Neural progenitor cell (in vitro differentiated cells): ENCODE data around the gene VMO1. TPM values are rescaled to one million over a fixed set of nuclear protein-coding genes. Genes with fewer than 3 reads are reported as not detected.
"Not testable (repeated sequence)": the region's sequence is repeated elsewhere in the genome, so short reads cannot be mapped to it uniquely, and the experiment has no call there.

Experiments
- DNase-seq: peaks from one replicate; pipeline ENCODE4 v3.0.0-alpha.2; 2016; ENCODE audit warnings: low spot score
- H2AFZ ChIP-seq: fragments of 200-600 bp; sonication (generic); replicated peaks from 2 replicates; pipeline ENCODE4 v1.6.1; 2016; ENCODE audit warnings: antibody characterized with exemption
- H3F3A ChIP-seq: fragments of 200-600 bp; sonication (generic); 2 replicates; pipeline ENCODE4 v1.6.1; 2016; ENCODE audit warnings: antibody characterized with exemption, low read depth
- H3K27ac ChIP-seq: fragments of 200-600 bp; sonication (generic); 2 replicates; pipeline ENCODE4 v1.5.1; 2016; ENCODE audit warnings: mild to moderate bottlenecking
- H3K27me3 ChIP-seq: fragments of 200-600 bp; sonication (generic); 2 replicates; pipeline ENCODE4 v1.6.1; 2016; ENCODE audit warnings: mild to moderate bottlenecking, moderate library complexity
- H3K36me3 ChIP-seq: fragments of 200-600 bp; sonication (generic); 2 replicates; pipeline ENCODE4 v1.5.1; 2016
- H3K4me1 ChIP-seq: fragments of 200-600 bp; sonication (generic); 2 replicates; pipeline ENCODE4 v1.6.1; 2016; ENCODE audit warnings: mixed run types
- H3K4me2 ChIP-seq: fragments of 200-600 bp; sonication (generic); 2 replicates; pipeline ENCODE4 v1.6.1; 2016
- H3K4me3 ChIP-seq: fragments of 200-600 bp; sonication (generic); 2 replicates; pipeline ENCODE4 v1.5.1; 2016
- H3K79me2 ChIP-seq: fragments of 200-600 bp; sonication (generic); 2 replicates; pipeline ENCODE4 v1.6.1; 2016; ENCODE audit warnings: low read depth
- H3K9ac ChIP-seq: fragments of 200-600 bp; sonication (generic); 2 replicates; pipeline ENCODE4 v1.6.1; 2016
- H3K9me3 ChIP-seq: fragments of 200-600 bp; sonication (generic); 2 replicates; pipeline ENCODE4 v1.5.1; 2016; ENCODE audit warnings: low read depth
- H4K20me1 ChIP-seq: fragments of 200-600 bp; sonication (generic); 2 replicates; pipeline ENCODE4 v1.6.1; 2016; ENCODE audit warnings: low read depth
- H3K27ac Mint-ChIP-seq: 3 replicates; pipeline ENCODE4 v1.8.0; 2021; ENCODE audit warnings: mixed read lengths
- H3K27me3 Mint-ChIP-seq: 2 replicates; pipeline ENCODE4 v1.8.0; 2022; ENCODE audit warnings: low read depth, mild to moderate bottlenecking, inconsistent platforms, moderate library complexity, mixed read lengths; ENCODE audit not compliant: insufficient read depth
- H3K36me3 Mint-ChIP-seq: 3 replicates; pipeline ENCODE4 v1.8.0; 2021; ENCODE audit warnings: mixed read lengths
- H3K4me1 Mint-ChIP-seq: 3 replicates; pipeline ENCODE4 v1.8.0; 2021; ENCODE audit warnings: mixed read lengths
- H3K4me3 Mint-ChIP-seq: 3 replicates; pipeline ENCODE4 v1.8.0; 2021; ENCODE audit warnings: mild to moderate bottlenecking, moderate library complexity, mixed read lengths
- H3K9me3 Mint-ChIP-seq: 3 replicates; pipeline ENCODE4 v1.8.0; 2020; ENCODE audit warnings: mixed read lengths
- CTCF ChIP-seq: fragments of 200-600 bp; sonication (generic); IDR thresholded peaks from 2 replicates; pipeline ENCODE4 v1.5.1; 2017; ENCODE audit warnings: antibody characterized with exemption, mild to moderate bottlenecking
- EZH2 ChIP-seq: fragments of 200-600 bp; sonication (generic); IDR thresholded peaks from 2 replicates; pipeline ENCODE4 v1.6.1; 2017; ENCODE audit warnings: antibody characterized with exemption, mild to moderate bottlenecking, moderate library complexity
- EZH2phosphoT487 ChIP-seq: fragments of 200-600 bp; sonication (generic); IDR thresholded peaks from 2 replicates; pipeline ENCODE4 v1.6.1; 2017; ENCODE audit warnings: antibody characterized with exemption
- total RNA-seq: library from RNA; depleted of rRNA; stranded (reverse); fragments of >200 nt; gene quantifications from 2 replicates; pipeline ENCODE4 v1.2.3, GENCODE V29; 2015; ENCODE audit warnings: low replicate concordance

VMO1 gene
- total RNA-seq, 1 donor from 2014 or later, result not detected

- Mint-ChIP-seq H3K36me3 (peaks cover 5% of the 10 kb centered on the region), H3K4me3 (peak within 1 kb of the TSS; percentile 94), H3K27me3 (peaks cover 12% of the 10 kb centered on the region), H3K27ac (peak within 1 kb of the TSS; percentile 91), H3K9me3 (no peaks in the 10 kb centered on the region), H3K4me1 (peaks cover 23% of the 10 kb centered on the region)
- H3K4me1 ChIP-seq, result peaks cover 9% of the 10 kb centered on the region
- TF ChIP-seq EZH2phosphoT487 (no peak), EZH2 (no peak), CTCF (no peak)
- H3K9me3 ChIP-seq, result no peaks in the 10 kb centered on the region
- peak within 1 kb of the TSS; percentile 93 for H3K4me2 ChIP-seq
- no peaks in the 10 kb centered on the region for H3K27me3 ChIP-seq
- peak within 1 kb of the TSS; percentile 10 for H3K9ac ChIP-seq
- no peak within 1 kb of the TSS for H3K27ac ChIP-seq
- peaks cover 40% of the 10 kb centered on the region for H3K79me2 ChIP-seq
- DNase-seq, result peak; percentile 95
- peaks cover 5% of the 10 kb centered on the region for H3F3A ChIP-seq
- H2AFZ ChIP-seq, result peak within 1 kb of the TSS; percentile 95
- H3K36me3 ChIP-seq, result no peaks in the 10 kb centered on the region
- H3K4me3 ChIP-seq, result peak within 1 kb of the TSS; percentile 90
- peaks cover 30% of the 10 kb centered on the region for H4K20me1 ChIP-seq
Measured at GRCh38 chr17:4833178-4833940, 47.2 kb upstream of the VMO1 start, which contains the start of gene MINK1. TSS of gene MINK1 (plus strand) at chr17:4833340. CDS start at chr17:4833584, 244 bp downstream.

GRCh38 chr17:4832829-4833177 lies 46.6 kb upstream of the VMO1 start:
- H4K20me1 ChIP-seq, result peaks cover 29% of the 10 kb centered on the region
- H3K27ac Mint-ChIP-seq, result peak overlapping the region; percentile 91
- H3F3A ChIP-seq, H3K9me3 Mint-ChIP-seq, H3K9ac ChIP-seq, H3K36me3 Mint-ChIP-seq, H3K27me3 Mint-ChIP-seq, DNase-seq, H3K4me1 ChIP-seq, H3K27ac ChIP-seq, H3K9me3 ChIP-seq, H3K36me3 ChIP-seq, H3K27me3 ChIP-seq: not testable (repeated sequence)
- peak overlapping the region; percentile 90 for H3K4me3 ChIP-seq
- peaks cover 39% of the 10 kb centered on the region for H3K79me2 ChIP-seq
- peak overlapping the region; percentile 94 for H3K4me3 Mint-ChIP-seq
- peak overlapping the region; percentile 93 for H3K4me2 ChIP-seq
- H2AFZ ChIP-seq, result peak overlapping the region; percentile 95
- peaks cover 22% of the 10 kb centered on the region for H3K4me1 Mint-ChIP-seq

GRCh38 chr17:4827399-4827798 lies 41.2 kb upstream of the VMO1 start:
- DNase-seq, result peak; percentile 16
- Histone ChIP-seq H3K4me3 (no peak overlapping the region), H3K9ac (no peak overlapping the region), H3K27ac (no peak overlapping the region), H4K20me1 (no peaks in the 10 kb centered on the region), H3K4me1 (no peaks in the 10 kb centered on the region), H3K79me2 (no peaks in the 10 kb centered on the region), H3K4me2 (no peak overlapping the region), H3K9me3 (no peaks in the 10 kb centered on the region), H3K36me3 (no peaks in the 10 kb centered on the region), H3K27me3 (no peaks in the 10 kb centered on the region), H2AFZ (no peak overlapping the region), H3F3A (peaks cover 6% of the 10 kb centered on the region)
- Mint-ChIP-seq H3K9me3 (no peaks in the 10 kb centered on the region), H3K36me3 (no peaks in the 10 kb centered on the region), H3K27ac (no peak overlapping the region), H3K27me3 (peaks cover 3% of the 10 kb centered on the region), H3K4me1 (peaks cover 3% of the 10 kb centered on the region), H3K4me3 (no peak overlapping the region)
- TF ChIP-seq EZH2 (no peak), EZH2phosphoT487 (no peak), CTCF (no peak)

- H3K27me3 Mint-ChIP-seq, result no peaks in the 10 kb centered on the region
- no peak overlapping the region for H3K4me3 ChIP-seq
- no peak overlapping the region for H3K9ac ChIP-seq
- no peaks in the 10 kb centered on the region for H3K27me3 ChIP-seq
- no peak overlapping the region for H3K27ac Mint-ChIP-seq
- H2AFZ ChIP-seq, result no peak overlapping the region
- no peak for DNase-seq
- no peaks in the 10 kb centered on the region for H4K20me1 ChIP-seq
- H3K36me3 ChIP-seq, result no peaks in the 10 kb centered on the region
- H3K9me3 ChIP-seq, result no peaks in the 10 kb centered on the region
- H3K36me3 Mint-ChIP-seq, result peaks cover 8% of the 10 kb centered on the region
- no peak overlapping the region for H3K27ac ChIP-seq
- no peak overlapping the region for H3K4me2 ChIP-seq
- H3K4me3 Mint-ChIP-seq, result no peak overlapping the region
- no peaks in the 10 kb centered on the region for H3K9me3 Mint-ChIP-seq
- H3K4me1 Mint-ChIP-seq, result no peaks in the 10 kb centered on the region
- TF ChIP-seq EZH2 (no peak), EZH2phosphoT487 (no peak), CTCF (no peak)
- no peaks in the 10 kb centered on the region for H3K4me1 ChIP-seq
- no peaks in the 10 kb centered on the region for H3K79me2 ChIP-seq
- H3F3A ChIP-seq, result peaks cover 6% of the 10 kb centered on the region
Measured at GRCh38 chr17:4823373-4824089, 37.4 kb upstream of the VMO1 start.
